ENCODE measurements around the gene R3HDM1. TPM values are rescaled to one million over a fixed set of nuclear protein-coding genes. Genes with fewer than 3 reads are reported as not detected.

R3HDM1 gene
- total RNA-seq, 1 donor from 2014 or later, result 17.8 TPM

DNA sequence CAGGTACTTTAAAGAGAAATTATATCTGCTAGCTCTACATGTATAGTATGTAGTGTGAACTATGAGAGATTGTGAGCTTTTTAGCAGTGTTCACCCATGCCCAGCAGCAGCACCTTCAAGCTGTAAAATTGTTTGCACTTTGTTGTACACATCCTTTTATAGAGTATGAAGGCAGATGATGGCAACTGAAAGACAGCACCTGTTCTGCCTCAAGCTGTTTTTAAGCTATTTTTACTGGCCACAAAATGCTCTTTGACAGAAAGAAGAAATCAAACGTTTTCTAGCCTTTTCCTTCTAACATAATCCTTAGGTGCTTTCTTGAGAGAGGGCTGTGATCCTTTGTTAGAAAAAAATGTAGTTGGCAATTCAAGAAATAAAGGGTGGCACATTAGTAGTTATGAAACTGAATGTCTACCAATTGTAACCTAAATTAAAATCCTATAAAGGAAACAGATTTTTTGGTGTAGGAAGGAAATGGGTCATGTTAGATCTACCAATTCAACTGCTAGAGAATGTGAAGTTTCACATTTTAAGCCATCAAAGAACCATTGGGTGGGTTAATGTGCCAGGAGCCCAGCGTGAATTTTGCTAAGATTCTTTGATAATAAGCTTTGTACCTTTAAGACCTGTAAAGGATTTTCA is 59.5 kb downstream of the R3HDM1 start:
- no peak overlapping the region for H3K27ac ChIP-seq (replicated peaks)
- TF ChIP-seq CTCF (IDR thresholded peaks at IDR 0.05; ENCODE audit: borderline replicate concordance), result no peak
- H3K9me3 ChIP-seq (replicated peaks), result peaks cover 13% of the 10 kb centered on the region
- intact Hi-C loops (cut with micrococcal nuclease), result no loop called here
- H3K27me3 ChIP-seq (ENCODE audit: low read depth), result no peaks in the 10 kb centered on the region
- H3K36me3 ChIP-seq, result no peaks in the 10 kb centered on the region
- no peak overlapping the region for H3K4me3 ChIP-seq
- no peak for DNase-seq
- H3K4me1 ChIP-seq, result no peaks in the 10 kb centered on the region

- no peaks in the 10 kb centered on the region for H3K27me3 ChIP-seq (ENCODE audit: low read depth)
- H3K36me3 ChIP-seq, result peaks cover 25% of the 10 kb centered on the region
- no peaks in the 10 kb centered on the region for H3K4me1 ChIP-seq
- no peak overlapping the region for H3K4me3 ChIP-seq
- H3K27ac ChIP-seq (replicated peaks), result no peak overlapping the region
- intact Hi-C loops (cut with micrococcal nuclease), result no loop called here
- no peak for DNase-seq
- TF ChIP-seq CTCF (IDR thresholded peaks at IDR 0.05; ENCODE audit: borderline replicate concordance), result peak; percentile 36
- no peaks in the 10 kb centered on the region for H3K9me3 ChIP-seq (replicated peaks)
Measured at GRCh38 chr2:135600915-135601314, 69.6 kb downstream of the R3HDM1 start.

- intact Hi-C loops (cut with micrococcal nuclease), result no loop called here
- no peak for TF ChIP-seq CTCF (IDR thresholded peaks at IDR 0.05; ENCODE audit: borderline replicate concordance)
- Histone ChIP-seq H3K4me3 (no peak overlapping the region), H3K36me3 (peaks cover 37% of the 10 kb centered on the region), H3K9me3 (replicated peaks) (no peaks in the 10 kb centered on the region), H3K27me3 (ENCODE audit: low read depth) (no peaks in the 10 kb centered on the region), H3K27ac (replicated peaks) (no peak overlapping the region), H3K4me1 (no peaks in the 10 kb centered on the region)
- DNase-seq, result no peak
Measured at GRCh38 chr2:135603543-135603942, 72.3 kb downstream of the R3HDM1 start.

DNA sequence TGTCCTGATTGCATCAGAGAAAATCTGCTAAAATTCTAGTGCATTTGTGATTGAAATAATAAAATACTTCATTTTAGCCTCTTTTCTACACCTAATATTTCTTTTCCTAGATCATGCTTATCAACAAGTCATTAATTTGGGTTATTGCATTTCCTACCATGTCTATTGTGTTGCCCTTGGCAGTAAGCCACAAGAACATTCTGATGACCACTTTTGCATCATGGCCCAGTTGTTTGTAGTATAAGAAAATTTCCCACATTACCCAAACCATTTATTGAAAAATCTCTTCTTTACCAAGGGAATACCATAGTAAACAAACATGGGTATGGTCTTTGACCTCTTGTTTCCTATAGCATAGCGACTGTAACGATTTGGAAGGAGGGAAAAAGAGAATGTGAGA is 76.3 kb downstream of the R3HDM1 start:
- Histone ChIP-seq H3K27me3 (ENCODE audit: low read depth) (no peaks in the 10 kb centered on the region), H3K4me1 (no peaks in the 10 kb centered on the region), H3K4me3 (no peak overlapping the region), H3K27ac (replicated peaks) (no peak overlapping the region), H3K9me3 (replicated peaks) (no peaks in the 10 kb centered on the region), H3K36me3 (peaks cover 34% of the 10 kb centered on the region)
- DNase-seq, result no peak
- intact Hi-C loops (cut with micrococcal nuclease), result no loop called here
- no peak for TF ChIP-seq CTCF (IDR thresholded peaks at IDR 0.05; ENCODE audit: borderline replicate concordance)

- DNase-seq, result no peak
- H3K27ac ChIP-seq (replicated peaks), result no peak overlapping the region
- no peaks in the 10 kb centered on the region for H3K27me3 ChIP-seq (ENCODE audit: low read depth)
- no peaks in the 10 kb centered on the region for H3K9me3 ChIP-seq (replicated peaks)
- no peaks in the 10 kb centered on the region for H3K4me1 ChIP-seq
- no peak overlapping the region for H3K4me3 ChIP-seq
- intact Hi-C loops (cut with micrococcal nuclease), result no loop called here
- H3K36me3 ChIP-seq, result peaks cover 7% of the 10 kb centered on the region
- no peak for TF ChIP-seq CTCF (IDR thresholded peaks at IDR 0.05; ENCODE audit: borderline replicate concordance)
Measured at GRCh38 chr2:135612319-135612718, 81.0 kb downstream of the R3HDM1 start.

Data from left ventricle myocardium inferior (tissue), 1 donor.